Fibroblast of skin of abdomen (primary cell): ENCODE results near the gene OR51V1.
"Not testable (repeated sequence)": the region's sequence is repeated elsewhere in the genome, so short reads cannot be mapped to it uniquely, and the experiment has no call there.

Source experiments
- DNase-seq: peaks from one replicate; pipeline ENCODE4 v3.0.0-alpha.2; 2013

Gene OR51V1

DNA sequence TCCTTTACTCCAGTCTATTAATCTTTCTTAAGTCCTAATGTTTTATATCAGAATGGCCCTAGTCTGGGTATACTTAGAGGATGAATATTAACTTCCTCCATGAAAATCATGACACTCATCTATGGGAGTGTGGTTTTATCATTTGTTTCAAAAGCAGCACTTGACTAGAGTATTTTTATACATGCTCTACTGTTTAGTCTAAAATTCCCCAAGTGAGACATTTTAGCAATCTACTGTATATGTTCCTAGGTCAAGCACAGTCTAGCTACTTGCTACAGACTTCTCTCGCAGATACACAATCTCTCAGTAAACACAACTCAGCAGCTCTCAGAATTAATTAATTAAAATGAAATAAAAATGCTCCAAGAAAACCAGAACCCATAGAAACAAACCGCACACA is 29.3 kb upstream of the OR51V1 start:
- DNase-seq = no peak

DNA sequence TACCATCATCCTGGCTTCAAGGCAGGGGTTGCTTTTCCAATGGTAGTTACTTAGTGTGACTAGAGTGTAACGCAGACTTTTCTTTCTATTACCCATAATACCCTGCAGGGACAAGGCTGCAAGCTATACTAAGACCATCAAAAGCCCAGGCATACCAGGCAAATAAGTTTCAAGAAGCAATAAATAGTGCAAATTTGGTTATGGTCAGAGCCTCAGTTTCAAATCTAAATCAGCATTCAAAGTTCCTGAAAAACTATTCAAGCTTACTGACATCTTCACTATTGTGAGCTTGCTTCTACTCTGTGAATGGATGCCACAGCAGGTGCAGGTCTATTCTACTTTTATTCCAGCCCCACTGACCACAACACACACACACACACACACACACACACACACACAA is 28.9 kb upstream of the OR51V1 start:
- no peak for DNase-seq

DNA sequence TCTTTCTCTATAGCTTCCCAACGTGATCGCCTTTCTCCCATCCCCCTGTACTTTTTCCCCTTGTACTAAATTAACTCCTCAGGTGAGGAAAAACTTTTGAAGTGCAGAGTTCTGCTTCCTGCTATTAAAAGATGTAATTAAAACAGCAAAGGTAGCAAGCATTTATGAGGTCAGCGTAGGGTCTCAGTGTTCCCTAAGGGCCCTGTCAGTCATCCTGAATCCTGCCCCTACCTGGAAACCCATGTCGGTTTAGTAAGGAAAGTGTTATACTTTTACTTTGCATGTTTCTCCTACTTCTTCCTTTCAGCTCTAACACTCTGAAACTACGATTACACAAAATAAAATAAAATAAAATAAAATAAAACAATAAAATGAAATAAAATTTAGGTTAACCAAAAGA is 27.6 kb upstream of the OR51V1 start:
- DNase-seq = no peak

DNA sequence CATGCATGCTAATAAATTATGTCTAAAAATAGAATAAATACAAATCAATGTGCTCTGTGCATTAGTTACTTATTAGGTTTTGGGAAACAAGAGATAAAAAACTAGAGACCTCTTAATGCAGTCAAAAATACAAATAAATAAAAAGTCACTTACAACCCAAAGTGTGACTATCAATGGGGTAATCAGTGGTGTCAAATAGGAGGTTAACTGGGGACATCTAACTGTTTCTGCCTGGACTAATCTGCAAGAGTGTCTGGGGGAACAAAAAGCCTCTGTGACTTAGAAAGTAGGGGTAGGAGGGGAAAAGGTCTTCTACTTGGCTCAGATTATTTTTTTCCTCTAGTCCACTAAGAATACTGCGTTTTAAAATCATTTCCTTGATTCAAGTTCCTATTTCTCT is 27.2 kb upstream of the OR51V1 start:
- DNase-seq = no peak

DNA sequence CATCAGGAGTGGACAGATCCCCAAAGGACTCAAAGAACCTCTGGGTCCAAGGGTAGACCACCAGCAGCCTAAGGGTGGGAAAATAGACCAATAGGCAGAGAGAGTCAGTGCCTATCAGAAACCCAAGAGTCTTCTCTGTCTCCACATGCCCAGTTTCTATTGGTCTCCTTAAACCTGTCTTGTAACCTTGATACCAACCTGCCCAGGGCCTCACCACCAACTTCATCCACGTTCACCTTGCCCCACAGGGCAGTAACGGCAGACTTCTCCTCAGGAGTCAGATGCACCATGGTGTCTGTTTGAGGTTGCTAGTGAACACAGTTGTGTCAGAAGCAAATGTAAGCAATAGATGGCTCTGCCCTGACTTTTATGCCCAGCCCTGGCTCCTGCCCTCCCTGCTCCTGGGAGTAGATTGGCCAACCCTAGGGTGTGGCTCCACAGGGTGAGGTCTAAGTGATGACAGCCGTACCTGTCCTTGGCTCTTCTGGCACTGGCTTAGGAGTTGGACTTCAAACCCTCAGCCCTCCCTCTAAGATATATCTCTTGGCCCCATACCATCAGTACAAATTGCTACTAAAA is 26.3 kb upstream of the OR51V1 start, which contains the start of gene HBB:
HBB (minus strand) TSS at position 340 of the 579 bp plus-strand sequence; CDS start at position 290, 50 bp downstream.
- no peak for DNase-seq

DNA sequence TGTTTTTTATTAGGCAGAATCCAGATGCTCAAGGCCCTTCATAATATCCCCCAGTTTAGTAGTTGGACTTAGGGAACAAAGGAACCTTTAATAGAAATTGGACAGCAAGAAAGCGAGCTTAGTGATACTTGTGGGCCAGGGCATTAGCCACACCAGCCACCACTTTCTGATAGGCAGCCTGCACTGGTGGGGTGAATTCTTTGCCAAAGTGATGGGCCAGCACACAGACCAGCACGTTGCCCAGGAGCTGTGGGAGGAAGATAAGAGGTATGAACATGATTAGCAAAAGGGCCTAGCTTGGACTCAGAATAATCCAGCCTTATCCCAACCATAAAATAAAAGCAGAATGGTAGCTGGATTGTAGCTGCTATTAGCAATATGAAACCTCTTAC is 25.0 kb upstream of the OR51V1 start:
- no peak for DNase-seq

DNA sequence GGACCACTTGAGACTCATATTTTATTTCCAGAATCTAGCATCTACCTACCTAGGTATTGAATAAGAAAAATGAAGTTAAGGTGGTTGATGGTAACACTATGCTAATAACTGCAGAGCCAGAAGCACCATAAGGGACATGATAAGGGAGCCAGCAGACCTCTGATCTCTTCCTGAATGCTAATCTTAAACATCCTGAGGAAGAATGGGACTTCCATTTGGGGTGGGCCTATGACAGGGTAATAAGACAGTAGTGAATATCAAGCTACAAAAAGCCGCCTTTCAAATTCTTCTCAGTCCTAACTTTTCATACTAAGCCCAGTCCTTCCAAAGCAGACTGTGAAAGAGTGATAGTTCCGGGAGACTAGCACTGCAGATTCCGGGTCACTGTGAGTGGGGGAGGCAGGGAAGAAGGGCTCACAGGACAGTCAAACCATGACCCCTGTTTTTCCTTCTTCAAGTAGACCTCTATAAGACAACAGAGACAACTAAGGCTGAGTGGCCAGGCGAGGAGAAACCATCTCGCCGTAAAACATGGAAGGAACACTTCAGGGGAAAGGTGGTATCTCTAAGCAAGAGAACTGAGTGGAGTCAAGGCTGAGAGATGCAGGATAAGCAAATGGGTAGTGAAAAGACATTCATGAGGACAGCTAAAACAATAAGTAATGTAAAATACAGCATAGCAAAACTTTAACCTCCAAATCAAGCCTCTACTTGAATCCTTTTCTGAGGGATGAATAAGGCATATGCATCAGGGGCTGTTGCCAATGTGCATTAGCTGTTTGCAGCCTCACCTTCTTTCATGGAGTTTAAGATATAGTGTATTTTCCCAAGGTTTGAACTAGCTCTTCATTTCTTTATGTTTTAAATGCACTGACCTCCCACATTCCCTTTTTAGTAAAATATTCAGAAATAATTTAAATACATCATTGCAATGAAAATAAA is 24.3 kb upstream of the OR51V1 start:
- no peak for DNase-seq

DNA sequence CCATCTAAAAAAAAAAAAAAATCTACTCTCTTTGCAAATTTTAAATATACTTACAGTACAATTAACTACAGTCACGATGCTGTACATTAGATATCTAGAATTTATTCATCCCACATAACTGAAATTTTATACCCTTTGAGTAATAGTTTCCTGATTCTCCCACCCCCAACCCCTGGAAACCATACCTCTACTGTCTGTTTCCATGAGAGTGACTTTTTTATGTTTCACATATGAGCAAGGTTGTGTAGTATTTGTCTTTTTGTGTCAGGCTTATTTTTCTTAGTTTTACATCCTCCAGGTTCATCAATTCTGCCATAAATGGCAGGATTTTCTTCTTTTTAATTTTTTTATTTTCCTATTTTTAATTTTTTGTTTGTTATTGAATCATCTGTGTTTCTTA is 23.2 kb upstream of the OR51V1 start:
- no peak for DNase-seq

DNA sequence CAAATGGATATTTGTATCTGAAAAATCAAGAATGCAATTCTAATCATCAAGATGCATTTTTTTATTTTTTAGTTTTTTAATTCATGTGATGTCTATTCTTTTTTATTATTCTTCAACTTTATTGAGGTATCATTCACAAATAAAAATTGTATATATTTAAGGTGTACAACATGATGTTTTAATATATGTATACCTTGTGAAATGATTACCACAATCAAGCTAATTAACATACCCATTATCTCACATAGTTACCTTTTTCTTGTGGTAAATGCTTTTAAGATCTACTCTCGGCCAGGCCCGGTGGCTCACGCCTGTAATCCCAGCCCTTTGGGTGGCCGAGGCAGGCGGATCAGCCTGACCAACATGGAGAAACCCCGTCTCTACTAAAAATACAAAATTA is 22.7 kb upstream of the OR51V1 start:
- DNase-seq = no peak

DNA sequence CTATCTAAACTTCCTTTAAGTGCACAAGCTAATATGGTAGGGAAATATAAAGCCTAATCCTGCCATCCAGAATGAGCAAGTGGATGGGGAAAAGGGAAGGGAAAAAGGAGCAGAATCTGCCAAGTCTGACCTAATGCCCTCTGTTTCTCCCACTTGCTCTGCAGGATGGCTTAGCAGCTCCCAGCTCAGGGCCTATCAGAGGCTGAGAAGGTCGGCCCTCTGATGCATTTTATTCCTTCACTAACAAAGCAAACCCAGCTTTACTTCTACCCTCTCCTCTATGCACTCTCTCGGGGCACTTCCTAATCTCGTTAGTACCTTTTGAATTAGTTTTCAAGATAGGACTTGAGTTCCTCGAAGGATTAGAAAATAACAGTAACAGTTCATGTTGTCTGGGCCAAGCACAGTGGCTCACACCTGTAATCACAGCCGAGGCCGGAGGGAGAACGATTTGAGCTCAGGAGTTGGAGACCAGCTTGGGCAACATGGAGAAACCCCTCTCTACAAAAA is 9.9 kb upstream of the OR51V1 start:
- no peak for DNase-seq

DNA sequence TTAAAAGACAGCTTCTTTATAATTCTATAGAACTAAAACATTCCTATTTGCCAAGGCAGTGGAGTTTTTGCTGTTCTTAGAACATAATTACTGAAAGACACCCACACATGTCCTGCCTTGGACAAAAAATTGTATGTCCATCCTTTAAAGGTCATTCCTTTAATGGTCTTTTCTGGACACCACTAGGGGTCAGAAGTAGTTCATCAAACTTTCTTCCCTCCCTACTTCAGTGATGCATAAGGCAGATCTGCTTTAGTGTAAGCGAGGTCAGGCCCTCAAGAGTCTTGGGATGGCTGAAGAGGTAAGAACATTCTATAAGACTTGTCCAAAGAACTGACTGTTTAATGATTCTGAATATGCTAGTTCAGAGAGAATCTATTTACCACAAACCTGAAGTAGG is 4.3 kb upstream of the OR51V1 start:
- DNase-seq = peak; percentile 53

DNA sequence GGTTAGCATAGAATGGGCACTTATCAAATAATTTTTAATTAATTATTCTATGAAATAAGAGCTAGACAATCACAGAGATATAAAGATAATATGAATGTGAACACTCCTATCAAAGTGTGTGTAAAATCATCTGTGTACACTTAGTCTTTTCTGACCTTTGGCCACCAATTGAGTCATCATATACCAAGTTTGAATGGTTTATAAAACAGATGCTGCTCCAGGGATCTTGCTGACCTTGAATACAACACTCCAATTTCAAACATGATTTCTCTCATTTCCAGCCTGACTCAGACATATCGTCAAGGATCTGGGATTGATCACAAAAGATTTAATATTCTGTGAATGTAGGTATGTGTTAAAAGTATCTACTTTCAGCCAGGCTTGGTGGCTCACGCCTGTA is 2.9 kb upstream of the OR51V1 start:
- DNase-seq = no peak

DNA sequence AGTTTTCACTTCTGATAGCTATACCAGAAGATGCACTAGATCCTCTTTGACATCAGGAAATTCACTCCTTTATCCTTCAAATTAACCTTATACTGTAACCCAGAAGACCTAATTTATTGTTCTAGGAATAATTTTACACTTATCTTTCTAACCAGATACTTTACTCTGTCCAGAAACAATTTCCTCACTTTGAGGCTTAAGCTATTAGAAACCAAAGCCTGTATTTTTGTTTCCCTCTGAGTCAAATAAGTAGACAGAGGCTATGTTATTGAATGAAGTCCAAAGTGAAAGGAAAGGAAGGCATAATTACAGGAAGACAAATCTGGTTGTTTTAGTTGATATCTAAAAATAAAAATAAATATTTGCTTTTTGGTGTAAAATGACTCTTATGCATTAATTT is 2.2 kb downstream of the OR51V1 start:
- no peak for DNase-seq

DNA sequence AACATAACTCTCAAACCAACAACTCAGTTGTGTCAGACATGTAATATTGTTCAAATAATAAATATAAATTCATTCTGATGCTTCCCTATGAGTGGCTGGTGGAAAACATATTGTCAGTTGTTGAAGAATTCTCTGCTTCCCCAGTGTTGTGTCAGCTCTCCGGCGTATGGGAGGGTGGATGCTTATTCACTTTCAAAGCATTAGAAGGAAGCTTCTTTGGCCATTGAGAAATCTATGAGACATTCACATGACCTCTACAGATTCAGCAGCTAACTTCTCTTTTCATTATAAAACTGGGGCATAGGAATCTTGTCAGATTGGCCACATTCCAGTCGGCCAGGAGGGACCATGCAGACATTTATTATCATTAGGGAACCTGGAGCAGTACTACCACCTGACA is 2.9 kb downstream of the OR51V1 start:
- no peak for DNase-seq

DNA sequence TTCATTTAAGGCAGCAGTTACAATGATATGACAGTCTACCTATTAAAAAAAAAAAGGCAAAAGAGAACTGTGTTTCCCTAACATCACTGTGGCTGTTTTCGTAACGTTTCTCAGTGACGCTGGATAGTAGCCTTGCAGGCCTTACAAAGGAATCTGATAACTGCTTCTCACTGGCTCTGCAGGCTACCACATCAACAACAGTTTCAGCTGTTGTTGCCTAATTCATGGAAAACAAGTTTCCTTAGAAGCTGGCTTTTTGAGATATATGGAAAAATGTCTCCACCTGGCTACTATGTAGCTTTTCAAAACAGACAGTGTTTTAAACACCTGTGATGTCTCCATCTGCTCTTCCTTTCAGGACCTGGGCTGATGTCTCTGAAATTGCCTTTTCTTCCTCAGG is 3.8 kb downstream of the OR51V1 start:
- DNase-seq = no peak

DNA sequence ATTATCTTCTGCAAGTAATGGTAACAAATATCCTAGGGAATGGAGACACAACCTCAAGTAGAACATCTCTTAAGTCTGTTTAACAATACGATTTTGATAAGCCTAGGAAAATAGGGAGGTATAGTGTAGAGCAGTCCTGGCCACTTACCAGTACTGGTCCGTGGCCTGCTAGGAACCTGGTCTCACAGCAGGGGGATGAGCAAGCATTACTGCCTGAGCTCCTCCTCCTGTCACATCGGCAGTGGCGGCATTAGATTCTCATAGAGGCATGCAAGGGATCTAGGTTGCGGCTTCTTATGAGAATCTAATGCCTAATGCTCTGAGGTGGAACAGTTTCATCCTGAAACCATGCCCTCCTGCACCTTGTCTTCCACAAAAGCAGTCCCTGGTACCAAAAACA is 4.4 kb downstream of the OR51V1 start:
- DNase-seq = no peak

DNA sequence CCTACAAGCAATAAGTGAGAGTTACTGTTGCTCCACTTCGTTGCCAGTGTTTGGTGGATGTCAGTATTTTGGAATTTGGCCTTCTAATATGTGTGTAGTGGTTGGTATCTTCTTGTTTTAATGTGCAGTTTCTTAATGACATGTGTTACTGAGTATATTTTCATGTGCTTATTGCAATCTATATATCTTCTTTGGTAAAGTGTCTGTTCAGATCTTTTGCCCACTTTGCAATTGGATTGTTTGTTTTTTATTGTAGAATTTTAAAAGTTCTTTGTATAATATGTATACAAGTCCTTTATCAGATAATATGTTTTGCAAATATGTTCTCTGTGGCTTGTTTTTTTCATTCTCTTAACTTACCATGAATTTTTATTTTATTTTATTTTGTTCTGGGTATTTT is 7.7 kb downstream of the OR51V1 start:
- DNase-seq = no peak

DNA sequence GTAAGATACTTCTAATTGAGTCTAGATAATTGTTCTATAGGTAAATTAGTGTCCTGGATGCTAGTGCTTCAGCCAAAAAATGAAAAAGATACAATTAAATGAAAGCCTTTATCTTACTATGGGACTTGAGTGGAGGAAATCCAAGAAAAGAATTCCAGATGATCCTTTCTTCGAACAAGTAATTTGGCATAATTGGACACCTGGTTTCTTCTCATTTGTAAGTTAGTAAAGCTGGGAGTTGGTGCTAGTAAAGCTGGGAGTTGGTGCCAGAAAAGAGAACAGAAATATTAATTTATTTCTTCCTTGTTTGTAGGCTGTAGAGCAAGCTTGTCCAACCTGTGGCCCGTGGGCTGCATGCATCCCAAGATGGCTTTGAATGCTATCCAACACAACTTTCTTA is 12.3 kb downstream of the OR51V1 start:
- no peak for DNase-seq

DNA sequence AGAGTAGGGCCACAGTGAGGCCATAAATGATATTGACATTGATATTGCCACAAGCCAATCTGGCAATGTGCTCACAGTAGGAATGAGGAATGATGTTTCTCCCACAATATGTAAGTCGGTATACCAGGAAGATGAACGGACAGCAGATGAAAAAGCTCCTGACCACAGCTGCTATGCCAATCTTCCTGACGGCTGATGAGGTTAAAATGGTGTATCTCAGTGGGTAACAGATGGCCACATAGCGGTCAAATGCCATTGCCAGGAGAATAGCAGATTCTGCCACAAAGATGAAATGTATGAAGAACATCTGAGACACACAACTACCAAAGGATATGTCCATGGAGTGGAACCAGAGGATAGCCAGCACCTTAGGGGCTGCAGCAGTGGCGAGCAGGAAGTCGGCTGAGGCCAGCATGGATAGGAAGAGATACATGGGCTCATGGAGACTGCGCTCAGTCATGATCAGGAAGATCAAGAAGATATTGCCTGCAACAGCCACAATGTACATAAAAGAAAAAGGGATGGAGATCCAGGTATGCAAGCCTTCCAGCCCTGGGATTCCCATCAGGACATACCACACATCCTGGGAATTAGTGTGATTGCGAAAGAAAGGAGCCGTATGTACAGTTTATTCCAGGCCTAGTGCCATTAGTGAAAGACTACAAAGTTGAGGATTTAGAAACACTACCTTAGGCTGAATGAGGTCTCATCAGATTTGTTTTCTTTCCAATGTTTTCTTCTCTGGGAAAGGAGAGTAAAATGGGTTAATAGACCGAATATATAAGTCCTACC is 22.2 kb downstream of the OR51V1 start:
- no peak for DNase-seq

DNA sequence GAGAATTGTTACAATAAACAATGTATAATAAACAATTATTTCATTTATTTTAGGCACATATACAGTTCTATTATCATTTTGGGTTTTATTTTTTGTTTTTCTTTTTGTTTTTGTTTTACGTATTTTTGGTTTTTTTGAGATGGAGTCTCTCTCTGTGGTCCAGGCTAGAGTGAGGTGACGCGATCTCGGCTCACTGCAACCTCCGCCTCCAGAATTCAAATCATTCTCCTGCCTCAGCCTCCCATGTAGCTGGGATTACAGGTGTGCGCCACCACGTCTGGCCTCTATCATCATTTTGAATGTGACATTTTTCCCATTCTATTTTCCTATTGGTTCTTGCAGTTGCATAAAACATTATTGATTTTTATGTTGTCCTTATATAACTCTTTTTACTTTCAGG is 25.5 kb downstream of the OR51V1 start:
- no peak for DNase-seq

DNA sequence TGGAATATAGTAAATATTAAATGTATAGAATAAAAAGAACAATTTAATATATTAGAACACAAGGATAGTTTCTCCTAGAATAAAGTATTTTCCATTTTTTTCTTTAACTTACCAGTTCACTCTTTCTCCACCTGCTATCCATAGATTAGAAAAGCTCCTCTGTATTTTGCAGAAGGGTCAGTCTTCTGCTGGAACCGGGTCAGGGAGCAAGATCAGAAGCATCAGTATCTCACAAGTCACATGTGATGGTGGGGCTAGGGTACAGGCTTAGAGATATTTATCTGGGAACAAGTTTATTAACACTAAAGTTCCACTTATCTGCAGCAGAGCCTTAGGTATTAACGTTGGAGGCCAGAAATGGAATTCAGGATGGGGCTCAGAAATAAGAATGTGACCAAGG is 28.6 kb downstream of the OR51V1 start:
- DNase-seq = no peak

DNA sequence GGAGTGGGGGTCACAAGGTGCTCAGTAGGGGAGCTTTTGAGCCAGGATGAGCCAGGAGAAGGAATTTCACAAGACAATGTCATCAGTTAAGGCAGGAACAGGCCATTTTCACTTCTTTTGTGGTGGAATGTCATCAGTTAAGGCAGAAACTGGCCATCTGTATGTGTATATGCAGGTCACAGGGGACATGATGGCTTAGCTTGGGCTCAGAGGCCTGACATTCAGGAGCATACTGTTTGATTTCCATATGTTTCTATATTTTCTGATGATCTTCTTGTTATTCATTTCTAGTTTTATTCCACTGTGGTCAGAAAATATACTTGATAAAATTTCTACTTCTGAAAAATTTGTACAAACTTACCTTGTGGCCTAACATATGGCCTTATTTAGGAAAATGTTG is 34.6 kb downstream of the OR51V1 start:
- not testable (repeated sequence) for DNase-seq

DNA sequence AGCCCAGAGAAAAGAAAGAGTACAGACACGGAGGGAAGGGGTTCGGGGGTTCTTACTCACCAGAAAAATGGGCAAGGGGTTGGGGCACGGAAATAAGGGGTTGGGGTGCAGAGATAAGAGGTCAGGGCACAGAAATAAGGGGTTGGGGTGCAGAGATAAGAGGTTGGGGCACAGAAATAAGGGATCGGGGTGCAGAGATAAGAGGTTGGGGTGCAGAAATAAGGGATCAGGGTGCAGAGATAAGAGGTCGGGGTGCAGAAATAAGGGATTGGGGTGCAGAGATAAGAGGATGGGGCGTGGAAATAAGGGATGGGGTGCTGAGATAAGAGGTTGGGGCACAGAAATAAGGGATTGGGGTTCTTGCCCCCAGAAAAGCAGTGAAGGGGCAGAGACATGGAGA is 35.7 kb downstream of the OR51V1 start:
- not testable (repeated sequence) for DNase-seq
